NCI-H748 treated with DMSO at 0.1 percent for 48 hours (cell line): ENCODE data around the gene BABAM2.
"Not testable (repeated sequence)": the region's sequence is repeated elsewhere in the genome, so short reads cannot be mapped to it uniquely, and the experiment has no call there.

ENCODE experiments used
- DNase-seq: peaks from one replicate; lab custom pipeline; 2025; lab: John Stamatoyannopoulos, UW

The BABAM2 gene

GRCh38 chr2:27890146-27890923, at the start of gene BABAM2, which contains the start of gene RBKS:
TSS of gene BABAM2 (plus strand) at chr2:27890729. CDS start at chr2:27894557, 3,828 bp downstream.
TSS of gene RBKS (minus strand) at chr2:27890387. CDS start at chr2:27890345, 42 bp downstream.
- DNase-seq: peak; percentile 47

- no peak for DNase-seq
These were observed 47.6 kb upstream of the BABAM2 start for GRCh38 chr2:27842894-27843293.

GRCh38 chr2:27843992-27844391, 46.5 kb upstream of the BABAM2 start:
- no peak for DNase-seq

- no peak for DNase-seq
These were observed 45.7 kb upstream of the BABAM2 start for GRCh38 chr2:27844821-27845255.

- DNase-seq: no peak
These were observed 43.2 kb upstream of the BABAM2 start for GRCh38 chr2:27847333-27847732.

GRCh38 chr2:27849558-27850205, 40.8 kb upstream of the BABAM2 start:
- no peak for DNase-seq

GRCh38 chr2:27852691-27853090, 37.8 kb upstream of the BABAM2 start:
- DNase-seq: no peak

- DNase-seq: no peak
These were observed 36.2 kb upstream of the BABAM2 start for GRCh38 chr2:27854229-27854862.

GRCh38 chr2:27855476-27855875, 35.1 kb upstream of the BABAM2 start:
- DNase-seq: no peak

GRCh38 chr2:27856386-27856785, 34.1 kb upstream of the BABAM2 start:
- no peak for DNase-seq

GRCh38 chr2:27856956-27857355, 33.6 kb upstream of the BABAM2 start:
- DNase-seq: no peak

GRCh38 chr2:27857417-27858172, 32.9 kb upstream of the BABAM2 start:
- no peak for DNase-seq

GRCh38 chr2:27860111-27860510, 30.4 kb upstream of the BABAM2 start:
- no peak for DNase-seq

- no peak for DNase-seq
These were observed 27.4 kb upstream of the BABAM2 start for GRCh38 chr2:27863146-27863545.

- DNase-seq: not testable (repeated sequence)
These were observed 26.6 kb upstream of the BABAM2 start for GRCh38 chr2:27863955-27864354.

GRCh38 chr2:27866237-27866636, 24.3 kb upstream of the BABAM2 start:
- DNase-seq: no peak

GRCh38 chr2:27869763-27870162, 20.8 kb upstream of the BABAM2 start:
- no peak for DNase-seq

- no peak for DNase-seq
These were observed 19.8 kb upstream of the BABAM2 start for GRCh38 chr2:27870724-27871123.

- no peak for DNase-seq
These were observed 18.7 kb upstream of the BABAM2 start for GRCh38 chr2:27871802-27872201.

GRCh38 chr2:27873091-27873490, 17.4 kb upstream of the BABAM2 start:
- DNase-seq: no peak

- no peak for DNase-seq
These were observed 15.2 kb upstream of the BABAM2 start for GRCh38 chr2:27875089-27875881.
